ENCODE results near the gene HCN4.
A peak's percentile ranks its signal among the peaks of the same experiment; 100 is the strongest.

The HCN4 gene

GRCh38 chr15:73375755-73376305 is 7.1 kb upstream of the HCN4 start:
- DNase-seq = no peak

- no peak for DNase-seq
Observed at GRCh38 chr15:73375012-73375411, 6.3 kb upstream of the HCN4 start.

GRCh38 chr15:73374604-73375003 is 5.8 kb upstream of the HCN4 start:
- no peak for DNase-seq

GRCh38 chr15:73373221-73373620 is 4.5 kb upstream of the HCN4 start:
- no peak for DNase-seq

GRCh38 chr15:73371812-73372211 is 3.1 kb upstream of the HCN4 start:
- DNase-seq = no peak

- DNase-seq = no peak
Observed at GRCh38 chr15:73370151-73370550, 1.4 kb upstream of the HCN4 start.

GRCh38 chr15:73369154-73369694 is 466 bp upstream of the HCN4 start:
- no peak for DNase-seq

- DNase-seq = no peak
Observed at GRCh38 chr15:73367624-73368300, 996 bp downstream of the HCN4 start.

GRCh38 chr15:73366766-73367623 is 1.8 kb downstream of the HCN4 start:
- DNase-seq = no peak

DNA sequence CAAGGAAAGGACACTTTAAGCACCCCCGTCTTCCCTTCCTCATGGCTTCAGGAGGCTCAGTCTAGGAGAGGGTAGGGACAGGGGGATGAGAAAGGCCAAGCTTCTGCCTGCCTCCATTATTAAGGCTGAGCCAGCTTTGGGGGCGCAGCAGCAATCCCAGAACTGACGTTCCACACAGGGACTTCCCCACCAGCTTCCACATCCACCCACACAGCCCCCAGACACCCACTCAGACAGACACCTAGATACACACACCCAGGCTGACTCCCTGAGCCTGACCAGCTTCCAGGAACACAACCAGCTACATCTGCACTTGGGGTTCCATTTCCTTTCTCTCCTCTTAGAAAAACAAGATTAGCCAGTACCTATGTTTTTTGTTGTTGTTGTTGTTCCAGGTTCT is 4.7 kb downstream of the HCN4 start:
- no peak for DNase-seq

DNA sequence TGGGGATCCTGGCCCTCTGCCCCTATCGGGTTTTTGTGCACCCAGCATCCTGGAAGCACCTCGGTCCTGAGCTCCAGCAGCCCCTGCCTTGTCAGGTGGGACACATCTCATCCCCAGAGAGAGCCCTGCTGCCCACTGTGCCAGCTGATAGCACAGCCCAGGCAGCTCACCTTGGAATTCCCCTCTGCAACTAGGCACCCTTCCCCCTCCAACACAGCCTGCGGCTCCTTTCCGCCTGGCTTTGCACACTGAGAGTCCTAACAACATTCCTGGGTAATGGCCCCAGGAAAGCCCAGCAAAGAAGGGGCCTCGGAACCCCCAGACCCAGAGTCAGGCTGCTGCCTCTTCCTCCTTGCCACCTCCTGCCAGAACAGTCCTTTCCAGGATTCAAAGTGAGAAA is 5.9 kb downstream of the HCN4 start:
- DNase-seq = no peak

DNA sequence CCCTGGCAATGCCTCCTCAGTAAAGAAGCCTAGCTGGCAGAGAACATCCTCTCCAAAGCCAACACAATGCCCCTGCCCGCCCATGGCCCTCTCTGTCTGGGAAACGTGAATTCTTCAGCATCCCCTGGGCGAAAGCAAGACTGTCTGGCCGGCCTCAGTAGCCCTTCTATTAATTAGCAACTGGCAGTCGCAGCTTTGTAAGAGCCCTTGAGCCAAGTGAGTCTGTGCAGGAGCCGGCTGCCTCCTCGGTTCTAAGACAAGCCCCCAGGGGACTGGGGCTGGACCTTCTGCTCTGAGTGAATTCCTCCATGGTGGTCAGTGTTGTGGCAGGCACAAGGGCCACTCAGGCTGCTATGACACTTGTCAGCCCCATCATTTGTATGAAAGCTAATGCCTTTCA is 7.4 kb downstream of the HCN4 start:
- DNase-seq = no peak

GRCh38 chr15:73359651-73360050 is 9.1 kb downstream of the HCN4 start:
- DNase-seq = no peak

GRCh38 chr15:73357999-73358665 is 10.6 kb downstream of the HCN4 start:
- no peak for DNase-seq

DNA sequence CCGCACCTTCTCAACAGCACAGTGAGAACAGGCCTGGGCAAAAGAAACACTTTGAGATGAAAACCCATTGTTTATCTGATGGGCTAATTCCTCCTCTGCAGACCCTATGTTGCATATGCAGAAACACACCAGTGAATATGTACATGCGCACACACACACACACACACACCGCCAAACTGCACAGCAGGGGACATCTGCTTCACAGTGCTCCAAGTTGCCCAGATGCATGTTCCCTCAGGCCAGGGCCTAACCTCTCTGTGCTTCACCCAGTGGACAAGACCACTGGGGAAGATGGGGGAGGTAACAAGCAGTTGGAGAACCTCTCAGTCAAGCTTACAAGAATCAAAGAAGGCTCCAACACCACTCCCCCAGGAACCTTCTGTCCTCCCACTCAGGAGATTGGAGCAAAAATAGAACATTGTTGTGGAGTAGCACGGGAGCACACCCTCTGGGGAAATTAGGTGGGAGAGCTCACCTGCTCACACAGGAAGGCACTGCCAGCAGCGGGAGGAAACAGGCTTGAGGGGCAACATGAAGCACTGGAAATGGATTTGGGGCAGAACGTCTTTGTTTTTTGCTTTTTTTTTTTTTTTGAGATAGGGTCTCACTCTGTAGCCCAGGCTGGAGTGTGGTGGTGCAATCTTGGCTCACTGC is 13.0 kb downstream of the HCN4 start:
- no peak for DNase-seq

DNA sequence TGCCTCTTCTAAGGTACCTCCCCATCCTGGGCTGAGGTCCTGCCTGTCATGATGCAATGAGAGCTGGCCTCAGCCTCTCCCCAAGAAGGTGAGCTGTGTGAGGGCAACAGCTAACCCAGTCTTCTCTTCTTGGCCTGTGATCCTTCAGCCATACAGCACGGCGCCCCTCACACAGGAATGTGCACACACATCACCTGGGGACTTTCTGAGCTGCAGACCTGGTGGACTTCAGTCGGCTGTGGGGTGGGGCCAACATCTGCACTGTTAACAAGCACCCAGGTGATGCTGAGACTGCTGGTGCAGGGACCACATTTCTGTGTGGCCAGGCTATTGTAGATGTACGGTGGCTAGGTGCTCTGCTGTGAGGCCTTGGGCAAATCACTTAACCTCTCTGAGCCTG is 14.5 kb downstream of the HCN4 start:
- DNase-seq = no peak

DNA sequence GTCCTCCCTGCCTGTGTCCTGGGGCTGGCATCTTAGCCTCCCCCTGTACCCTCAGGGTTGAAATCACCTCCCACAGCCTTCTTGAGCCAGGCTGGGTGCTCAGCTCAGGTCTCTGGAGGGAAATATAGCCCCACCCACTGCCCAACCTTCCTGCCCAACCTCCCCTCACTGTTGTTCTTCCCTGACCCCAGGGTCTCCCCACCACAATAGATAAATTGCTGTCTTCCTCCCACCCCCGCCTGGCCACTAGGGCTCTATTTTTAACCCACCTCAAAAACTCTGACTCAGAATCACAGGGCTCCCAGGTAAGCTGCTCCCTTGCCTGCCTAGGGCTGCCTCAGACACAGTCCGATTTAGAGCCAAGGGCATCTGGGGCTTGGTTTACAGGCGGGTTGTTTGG is 15.0 kb downstream of the HCN4 start:
- no peak for DNase-seq

GRCh38 chr15:73352082-73352481 is 16.7 kb downstream of the HCN4 start:
- DNase-seq = no peak

DNA sequence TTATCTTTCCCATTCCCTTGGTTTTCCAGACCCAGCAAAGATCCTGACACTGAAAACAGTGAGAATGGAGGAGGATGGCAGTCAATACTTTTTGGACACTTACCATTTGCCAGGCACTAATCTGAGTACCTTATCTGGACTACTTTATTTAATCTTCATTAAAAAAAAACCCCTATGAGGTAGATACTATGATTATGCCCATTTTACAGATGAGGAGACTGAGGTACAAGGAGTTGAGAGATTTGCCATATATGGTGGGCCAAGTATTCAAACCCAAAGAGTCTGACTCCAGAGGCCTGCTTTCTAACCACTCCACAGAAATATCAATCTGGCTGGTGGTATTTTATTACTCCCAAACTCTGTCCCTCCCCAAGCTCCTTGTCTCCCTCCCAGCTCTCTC is 19.6 kb downstream of the HCN4 start:
- DNase-seq = no peak

DNA sequence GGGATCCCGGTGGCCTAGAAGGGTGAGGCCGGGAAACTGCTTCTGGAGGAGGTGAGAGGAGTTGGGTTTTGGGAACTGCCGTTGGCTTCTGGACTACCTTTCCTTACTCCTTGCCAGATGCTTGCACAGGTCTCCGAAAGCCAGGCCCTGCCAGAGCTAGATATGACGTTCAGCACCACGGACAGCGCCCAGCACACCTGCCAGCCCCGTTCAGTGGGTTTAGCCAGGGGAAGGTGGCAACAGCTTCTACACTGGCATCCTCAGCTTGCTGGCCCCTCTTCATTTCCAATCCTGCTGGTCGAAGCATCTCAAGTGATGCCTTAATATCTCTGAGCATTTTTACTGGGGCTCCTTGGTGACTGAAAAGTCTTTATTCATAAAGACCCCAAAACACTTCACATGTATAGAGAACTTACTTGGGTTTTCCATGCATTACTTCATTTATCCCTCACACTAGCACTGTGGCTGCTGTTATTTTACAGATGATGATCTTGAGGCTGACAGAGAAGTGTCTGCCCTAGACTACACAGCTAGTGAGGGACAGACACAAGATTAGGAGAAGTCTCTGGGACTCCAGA is 21.9 kb downstream of the HCN4 start:
- peak; percentile 55 for DNase-seq

DNA sequence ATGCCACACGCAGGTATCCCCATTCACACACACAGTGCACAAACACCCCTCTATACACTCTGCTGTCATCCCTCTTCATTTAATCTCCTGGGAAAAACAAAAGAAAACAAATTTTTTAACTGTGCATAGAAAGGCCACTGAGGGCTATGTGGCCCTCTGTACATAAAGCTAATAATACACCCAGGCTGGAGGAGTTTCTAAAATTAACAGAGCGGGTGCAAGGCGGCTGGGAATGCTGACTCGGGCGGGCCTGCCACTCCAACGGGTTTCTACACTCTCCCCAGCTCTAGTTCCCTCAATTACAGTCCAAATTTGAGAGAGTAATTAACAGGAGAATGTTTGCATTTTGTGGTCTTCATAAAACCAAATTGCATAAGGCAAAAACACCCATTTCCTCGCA is 23.1 kb downstream of the HCN4 start:
- DNase-seq = no peak

DNA sequence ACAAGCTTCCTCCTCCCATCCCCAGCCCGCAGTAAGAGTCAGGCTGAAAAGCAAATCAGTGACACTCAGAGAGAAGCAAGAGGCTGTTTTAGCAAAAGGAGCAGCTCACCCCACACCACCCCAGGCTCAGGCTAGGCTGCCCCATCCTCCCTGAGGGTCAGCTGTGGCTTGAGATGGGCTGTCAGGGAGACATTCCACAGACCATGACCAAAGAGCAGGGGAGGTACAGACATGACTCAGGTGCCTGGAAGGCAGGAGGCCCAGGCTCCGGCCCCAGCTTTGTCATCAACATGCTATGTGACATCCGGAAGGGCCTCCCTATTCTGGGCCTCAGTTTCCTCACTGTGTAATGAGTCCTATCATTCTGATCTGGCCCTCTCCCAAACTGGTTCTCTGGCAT is 24.7 kb downstream of the HCN4 start:
- no peak for DNase-seq
